Gastrocnemius medialis (tissue), 4 donors: ENCODE data around the gene PRIM2.
"Not testable (repeated sequence)": the region's sequence is repeated elsewhere in the genome, so short reads cannot be mapped to it uniquely, and the experiment has no call there.

ENCODE experiments used
- POLR2A ChIP-seq, 2 donors: fragments of 450-650 bp; IDR thresholded peaks; one replicate each; pipeline ENCODE4 v1.6.1; 2017; ENCODE audit warnings: antibody characterized with exemption in 2 of 2, mild to moderate bottlenecking in 2 of 2, moderate library complexity in 2 of 2
- TF ChIP-seq, protein P1 (sequence below), 5 experiments: fragments of 450-650 bp in 3 of 5; fragments of 200-600 bp in 2 of 5; sonication (generic) in 2 of 5; IDR thresholded peaks in 4 of 5; conservative IDR thresholded peaks in 1 of 5; 1 replicate in 4 of 5; 2 replicates in 1 of 5; pipeline ENCODE4 v1.5.1; 2016 to 2019; ENCODE audit warnings: antibody characterized with exemption in 5 of 5, mild to moderate bottlenecking in 3 of 5, moderate library complexity in 3 of 5

- TF ChIP-seq, protein P1, sequence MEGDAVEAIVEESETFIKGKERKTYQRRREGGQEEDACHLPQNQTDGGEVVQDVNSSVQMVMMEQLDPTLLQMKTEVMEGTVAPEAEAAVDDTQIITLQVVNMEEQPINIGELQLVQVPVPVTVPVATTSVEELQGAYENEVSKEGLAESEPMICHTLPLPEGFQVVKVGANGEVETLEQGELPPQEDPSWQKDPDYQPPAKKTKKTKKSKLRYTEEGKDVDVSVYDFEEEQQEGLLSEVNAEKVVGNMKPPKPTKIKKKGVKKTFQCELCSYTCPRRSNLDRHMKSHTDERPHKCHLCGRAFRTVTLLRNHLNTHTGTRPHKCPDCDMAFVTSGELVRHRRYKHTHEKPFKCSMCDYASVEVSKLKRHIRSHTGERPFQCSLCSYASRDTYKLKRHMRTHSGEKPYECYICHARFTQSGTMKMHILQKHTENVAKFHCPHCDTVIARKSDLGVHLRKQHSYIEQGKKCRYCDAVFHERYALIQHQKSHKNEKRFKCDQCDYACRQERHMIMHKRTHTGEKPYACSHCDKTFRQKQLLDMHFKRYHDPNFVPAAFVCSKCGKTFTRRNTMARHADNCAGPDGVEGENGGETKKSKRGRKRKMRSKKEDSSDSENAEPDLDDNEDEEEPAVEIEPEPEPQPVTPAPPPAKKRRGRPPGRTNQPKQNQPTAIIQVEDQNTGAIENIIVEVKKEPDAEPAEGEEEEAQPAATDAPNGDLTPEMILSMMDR (IDR thresholded peaks at IDR 0.05 in 4 of 5, conservative IDR thresholded peaks at IDR 0.05 in 1 of 5): not testable (repeated sequence)
- not testable (repeated sequence) for TF ChIP-seq POLR2A (IDR thresholded peaks at IDR 0.05)
These were observed 74.6 kb downstream of the PRIM2 start for GRCh38 chr6:57392047-57392446.
